Body of pancreas (tissue), 4 donors: Measurements from ENCODE around the gene NDUFAB1.
"Not testable (repeated sequence)": the region's sequence is repeated elsewhere in the genome, so short reads cannot be mapped to it uniquely, and the experiment has no call there.

Experiments used
- POLR2A ChIP-seq, 3 donors: fragments of 450-650 bp; IDR thresholded peaks; one replicate each; pipeline ENCODE4 v1.6.1; 2016; ENCODE audit warnings: antibody characterized with exemption in 3 of 3, mild to moderate bottlenecking in 2 of 3
- TF ChIP-seq, protein P1 (sequence below), 7 experiments: fragments of 450-650 bp in 4 of 7; fragments of 200-600 bp in 3 of 7; sonication (generic) in 3 of 7; IDR thresholded peaks; one replicate each; pipeline ENCODE4 v1.5.1; 2016 to 2019; ENCODE audit warnings: antibody characterized with exemption in 7 of 7

DNA sequence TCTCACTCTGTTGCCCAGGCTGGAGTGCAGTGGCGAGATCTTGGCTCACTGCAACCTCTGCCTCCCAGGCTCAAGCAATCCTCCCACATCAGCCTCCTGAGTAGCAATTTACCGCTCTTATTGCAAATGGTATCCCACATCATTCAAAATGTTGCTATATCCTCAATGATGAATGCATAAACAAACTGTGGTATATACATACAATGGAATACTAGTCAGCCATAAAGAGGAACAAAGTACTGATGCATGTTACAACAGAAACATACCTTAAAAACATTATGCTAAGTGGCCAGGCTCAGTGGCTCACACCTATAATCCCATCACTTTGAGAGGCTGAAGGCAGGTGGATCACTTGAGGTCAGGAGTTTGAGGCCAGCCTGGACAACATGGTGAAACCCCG lies 35.8 kb upstream of the NDUFAB1 start:
- TF ChIP-seq, protein P1, sequence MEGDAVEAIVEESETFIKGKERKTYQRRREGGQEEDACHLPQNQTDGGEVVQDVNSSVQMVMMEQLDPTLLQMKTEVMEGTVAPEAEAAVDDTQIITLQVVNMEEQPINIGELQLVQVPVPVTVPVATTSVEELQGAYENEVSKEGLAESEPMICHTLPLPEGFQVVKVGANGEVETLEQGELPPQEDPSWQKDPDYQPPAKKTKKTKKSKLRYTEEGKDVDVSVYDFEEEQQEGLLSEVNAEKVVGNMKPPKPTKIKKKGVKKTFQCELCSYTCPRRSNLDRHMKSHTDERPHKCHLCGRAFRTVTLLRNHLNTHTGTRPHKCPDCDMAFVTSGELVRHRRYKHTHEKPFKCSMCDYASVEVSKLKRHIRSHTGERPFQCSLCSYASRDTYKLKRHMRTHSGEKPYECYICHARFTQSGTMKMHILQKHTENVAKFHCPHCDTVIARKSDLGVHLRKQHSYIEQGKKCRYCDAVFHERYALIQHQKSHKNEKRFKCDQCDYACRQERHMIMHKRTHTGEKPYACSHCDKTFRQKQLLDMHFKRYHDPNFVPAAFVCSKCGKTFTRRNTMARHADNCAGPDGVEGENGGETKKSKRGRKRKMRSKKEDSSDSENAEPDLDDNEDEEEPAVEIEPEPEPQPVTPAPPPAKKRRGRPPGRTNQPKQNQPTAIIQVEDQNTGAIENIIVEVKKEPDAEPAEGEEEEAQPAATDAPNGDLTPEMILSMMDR (IDR thresholded peaks at IDR 0.05) = not testable (repeated sequence)
- TF ChIP-seq POLR2A (IDR thresholded peaks at IDR 0.05) = not testable (repeated sequence)
